NCI-H2196 (cell line): ENCODE data around the gene PARD3.

Source experiments
- DNase-seq: peaks from one replicate; lab custom pipeline; 2025; ENCODE audit not compliant: unreplicated experiment; lab: John Stamatoyannopoulos, UW

The PARD3 gene

GRCh38 chr10:34587680-34588019, 227.4 kb downstream of the PARD3 start:
- DNase-seq = no peak

GRCh38 chr10:34587002-34587679, 228.0 kb downstream of the PARD3 start:
- DNase-seq = no peak

GRCh38 chr10:34585422-34586112, 229.5 kb downstream of the PARD3 start:
- DNase-seq = no peak

GRCh38 chr10:34584164-34584563, 230.9 kb downstream of the PARD3 start:
- no peak for DNase-seq

- no peak for DNase-seq
Observed at GRCh38 chr10:34581801-34582532, 233.1 kb downstream of the PARD3 start.

- DNase-seq = peak; percentile 0
Observed at GRCh38 chr10:34580643-34581042, 234.5 kb downstream of the PARD3 start.

- DNase-seq = no peak
Observed at GRCh38 chr10:34580214-34580613, 234.9 kb downstream of the PARD3 start.

GRCh38 chr10:34578468-34578867, 236.6 kb downstream of the PARD3 start:
- no peak for DNase-seq

- DNase-seq = no peak
Observed at GRCh38 chr10:34576797-34577196, 238.3 kb downstream of the PARD3 start.

GRCh38 chr10:34575882-34576281, 239.2 kb downstream of the PARD3 start:
- DNase-seq = no peak

GRCh38 chr10:34574353-34574934, 240.7 kb downstream of the PARD3 start:
- DNase-seq = no peak

GRCh38 chr10:34570887-34571286, 244.2 kb downstream of the PARD3 start:
- no peak for DNase-seq

GRCh38 chr10:34567659-34568253, 247.3 kb downstream of the PARD3 start:
- no peak for DNase-seq

GRCh38 chr10:34565934-34566333, 249.2 kb downstream of the PARD3 start:
- DNase-seq = no peak

- DNase-seq = no peak
Observed at GRCh38 chr10:34558093-34558583, 257.0 kb downstream of the PARD3 start.

GRCh38 chr10:34557173-34557572, 257.9 kb downstream of the PARD3 start:
- DNase-seq = no peak

- no peak for DNase-seq
Observed at GRCh38 chr10:34555653-34556052, 259.4 kb downstream of the PARD3 start.

- no peak for DNase-seq
Observed at GRCh38 chr10:34553747-34554146, 261.3 kb downstream of the PARD3 start.

GRCh38 chr10:34551295-34551694, 263.8 kb downstream of the PARD3 start:
- no peak for DNase-seq

GRCh38 chr10:34549953-34550352, 265.1 kb downstream of the PARD3 start:
- DNase-seq = no peak

GRCh38 chr10:34549001-34549400, 266.1 kb downstream of the PARD3 start:
- DNase-seq = no peak
